K562 (cell line): Measurements from ENCODE around the gene SOX18. TPM values are rescaled to one million over a fixed set of nuclear protein-coding genes. Genes with fewer than 3 reads are reported as not detected.

Experiments
- CTCF ChIP-seq, 3 experiments: IDR thresholded peaks in 2 of 3; conservative IDR thresholded peaks in 1 of 3; 2 replicates each; pipeline ENCODE4 v1.5.1; 2011 to 2012; ENCODE audit warnings: low read length in 3 of 3, mild to moderate bottlenecking in 3 of 3, control low read depth in 2 of 3, improper control_type of control experiment in 1 of 3, inconsistent platforms in 1 of 3, low read depth in 1 of 3, mixed read lengths in 1 of 3, moderate library complexity in 1 of 3; ENCODE audit not compliant: insufficient read depth in 2 of 3
- FOXP1 ChIP-seq: sonication (generic); formaldehyde crosslinking; IDR thresholded peaks from 2 replicates; pipeline ENCODE4 v1.8.0; 2022; ENCODE audit warnings: mild to moderate bottlenecking, missing genetic modification reagents
- MGA ChIP-seq: fragments of 450-650 bp; IDR thresholded peaks from 2 replicates; pipeline ENCODE4 v1.6.1; 2016; ENCODE audit warnings: mild to moderate bottlenecking, moderate library complexity
- MITF ChIP-seq: IDR thresholded peaks from 2 replicates; pipeline ENCODE4 v1.6.1; 2014; ENCODE audit warnings: antibody characterized with exemption
- PHTF2 ChIP-seq: fragments of 250-450 bp; sonication (Bioruptor Pico); IDR thresholded peaks from 2 replicates; pipeline ENCODE4 v1.5.0; 2021; ENCODE audit warnings: mild to moderate bottlenecking
- PRMT5 ChIP-seq: sonication (generic); formaldehyde crosslinking; IDR thresholded peaks from 2 replicates; pipeline ENCODE4 v1.5.0; 2020; ENCODE audit warnings: missing genetic modification reagents
- RAD51 ChIP-seq: fragments of 450-650 bp; IDR thresholded peaks from 2 replicates; pipeline ENCODE4 v1.7.1; 2016; ENCODE audit warnings: low read depth, mild to moderate bottlenecking, borderline replicate concordance
- RBM15 ChIP-seq: fragments of 200-400 bp; formaldehyde crosslinking; IDR thresholded peaks from 2 replicates; pipeline ENCODE4 v1.6.1; 2018; ENCODE audit warnings: mild to moderate bottlenecking, low read length, moderate library complexity; ENCODE audit not compliant: insufficient read depth
- RHOXF2B ChIP-seq: fragments of 250-450 bp; sonication (Bioruptor Pico); conservative IDR thresholded peaks from 2 replicates; pipeline ENCODE4 v1.5.1; 2021
- STAT5A ChIP-seq: IDR thresholded peaks from 2 replicates; pipeline ENCODE4 v1.6.1; 2012; ENCODE audit warnings: low read length, inconsistent platforms, borderline replicate concordance
- TCF3 ChIP-seq: sonication (generic); formaldehyde crosslinking; IDR thresholded peaks from 2 replicates; pipeline ENCODE4 v1.4.0; 2020; ENCODE audit warnings: mild to moderate bottlenecking, missing genetic modification reagents
- TEAD2 ChIP-seq: fragments of 450-650 bp; IDR thresholded peaks from 2 replicates; pipeline ENCODE4 v1.6.1; 2016; ENCODE audit warnings: missing genetic modification characterization, control low read depth, missing compliant biosample characterization
- U2AF1 ChIP-seq: fragments of 200-400 bp; formaldehyde crosslinking; optimal IDR thresholded peaks from 2 replicates; pipeline ENCODE3; 2017; ENCODE audit warnings: mild to moderate bottlenecking, low read depth, low read length, moderate library complexity
- polyA plus RNA-seq, 8 experiments: library from polyadenylated mRNA; depleted of rRNA in 4 of 8; stranded (reverse) in 5 of 8; unstranded in 3 of 8; fragments of >200 nt; fragmentation: Nextera tagmentation in 2 of 8; fragmentation: Illumina TruSeq in 1 of 8; extraction: Ambion mirVana in 2 of 8; extraction: Trizol in 1 of 8; gene quantifications; 2 replicates each; pipeline versions ENCODE4 v1.2.1 to v1.2.3, GENCODE V29; 2011 to 2014; ENCODE audit warnings: inconsistent platforms in 1 of 8, missing spikeins in 1 of 8
- total RNA-seq, 7 experiments: library from RNA; depleted of rRNA in 6 of 7; stranded (reverse); fragments of >200 nt in 6 of 7; fragmentation: Illumina TruSeq in 2 of 7; extraction: Trizol in 2 of 7; gene quantifications; 2 replicates each; pipeline versions ENCODE4 v1.2.1 to v1.2.3, GENCODE V29; 2011 to 2021; ENCODE audit warnings: low replicate concordance in 1 of 7

SOX18 gene
- total and polyA plus RNA-seq, 9 of the 15 experiments (the other 6 are each of a cell fraction or from before 2014, with no cell fraction given), result 0.15 to 19.8 (median 0.33) TPM

- TF ChIP-seq CTCF (IDR thresholded peaks at IDR 0.05 in 2 of 3, conservative IDR thresholded peaks at IDR 0.05 in 1 of 3; ENCODE audit: insufficient read depth in 2 of 3, low read depth in 1 of 3, low read length in 3 of 3) (peak; percentile 63 to 97 (median 86)), STAT5A (no peak), TCF3 (no peak), RHOXF2B (CRISPR knock-in tag) (no peak), PRMT5 (peak; percentile 67; the same call in 1 of the 2 replicates), U2AF1 (peak; percentile 79), TEAD2 (tag) (no peak), FOXP1 (CRISPR knock-in tag) (peak; percentile 90), MITF (no peak), MGA (peak; percentile 91), PHTF2 (CRISPR knock-in tag) (no peak), RBM15 (no peak), RAD51 (no peak)
These were observed 10.7 kb downstream of the SOX18 start (continued) for GRCh38 chr20:64038565-64039292.
